ENCODE measurements around the gene NEU1. TPM values are rescaled to one million over a fixed set of nuclear protein-coding genes. Genes with fewer than 3 reads are reported as not detected.
A peak's percentile ranks its signal among the peaks of the same experiment; 100 is the strongest.

NEU1 gene
- total RNA-seq, 4 donors from 2014 or later = 20.8 to 42.7 (median 38.1) TPM

DNA sequence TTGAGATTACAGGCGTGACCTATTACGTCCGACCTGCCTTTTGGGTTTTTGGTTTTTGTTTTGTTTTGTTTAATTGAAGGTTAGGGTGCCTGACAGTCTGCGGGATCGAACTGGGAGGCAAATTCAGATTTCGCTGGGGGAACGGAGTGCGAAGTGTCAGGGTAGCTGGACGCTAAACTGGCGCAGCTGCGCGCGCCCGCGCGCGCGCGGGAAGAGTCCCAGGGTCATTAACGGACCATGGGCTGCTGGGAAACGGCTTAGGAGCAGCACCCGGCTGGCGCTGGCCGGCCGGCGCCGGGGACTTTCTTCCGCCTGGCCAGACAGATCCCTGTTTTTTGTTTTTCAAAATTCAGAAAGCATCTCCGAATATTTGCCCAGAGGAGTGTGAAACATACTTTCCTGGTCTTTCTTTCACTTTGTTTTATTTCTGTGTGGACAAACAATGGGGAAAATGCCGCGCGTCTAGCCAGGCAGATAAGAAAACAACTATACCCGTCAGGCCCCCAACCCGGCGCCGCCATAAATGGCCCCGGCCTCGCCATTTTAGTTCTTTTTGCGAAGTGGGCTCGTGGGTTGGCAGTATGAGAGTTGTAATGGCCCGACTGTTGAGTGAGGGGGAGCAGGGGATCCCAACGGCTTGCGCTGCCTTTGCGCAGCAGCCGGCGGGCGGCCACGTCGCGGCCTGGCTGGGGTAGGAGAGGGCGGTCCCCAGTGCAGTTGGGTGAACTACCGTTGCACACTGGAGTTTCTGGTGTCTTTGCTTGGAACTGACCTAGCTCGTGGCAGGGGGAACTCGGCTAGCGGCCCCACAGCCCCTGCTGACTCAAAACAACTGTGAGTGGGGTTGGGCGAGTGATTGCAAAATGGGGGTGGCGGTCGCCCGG is 28.0 kb downstream of the NEU1 start:
- peak; percentile 86 to 87 for ATAC-seq
- in situ Hi-C loops (cut with MboI; ENCODE audit: low sequenced_read_pairs in 4 of 4) (loop anchor here in 2 of 4 donors (10.0 kb wide), 3 partner anchors 60 to 160 kb away; partner anchors contain the start of genes VWA7 (in 2 of the 2) and LY6G5C (in 1 of the 2)), intact Hi-C loops (cut with DNase I; ENCODE audit: low total_unique reads) (loop anchor here (2.0 to 10.0 kb wide), 5 partner anchors 28 to 290 kb away; partner anchors contain the start of genes ATP6V1G2, CSNK2B, DDX39B and EHMT2)
- H3K4me1 ChIP-seq = peaks cover 40 to 47% of the 10 kb centered on the region in 2 donors
- H3K36me3 ChIP-seq = peaks cover 0 to 27% of the 10 kb centered on the region in 2 donors
- peak overlapping the region; percentile 68 to 96 (median 84) for H3K4me3 ChIP-seq
- no peaks in the 10 kb centered on the region for H3K9me3 ChIP-seq
- peak; percentile 76 to 87 for DNase-seq
- TF ChIP-seq POLR2A (IDR thresholded peaks at IDR 0.05) = peak; percentile 73 to 74
- TF ChIP-seq, protein P1, sequence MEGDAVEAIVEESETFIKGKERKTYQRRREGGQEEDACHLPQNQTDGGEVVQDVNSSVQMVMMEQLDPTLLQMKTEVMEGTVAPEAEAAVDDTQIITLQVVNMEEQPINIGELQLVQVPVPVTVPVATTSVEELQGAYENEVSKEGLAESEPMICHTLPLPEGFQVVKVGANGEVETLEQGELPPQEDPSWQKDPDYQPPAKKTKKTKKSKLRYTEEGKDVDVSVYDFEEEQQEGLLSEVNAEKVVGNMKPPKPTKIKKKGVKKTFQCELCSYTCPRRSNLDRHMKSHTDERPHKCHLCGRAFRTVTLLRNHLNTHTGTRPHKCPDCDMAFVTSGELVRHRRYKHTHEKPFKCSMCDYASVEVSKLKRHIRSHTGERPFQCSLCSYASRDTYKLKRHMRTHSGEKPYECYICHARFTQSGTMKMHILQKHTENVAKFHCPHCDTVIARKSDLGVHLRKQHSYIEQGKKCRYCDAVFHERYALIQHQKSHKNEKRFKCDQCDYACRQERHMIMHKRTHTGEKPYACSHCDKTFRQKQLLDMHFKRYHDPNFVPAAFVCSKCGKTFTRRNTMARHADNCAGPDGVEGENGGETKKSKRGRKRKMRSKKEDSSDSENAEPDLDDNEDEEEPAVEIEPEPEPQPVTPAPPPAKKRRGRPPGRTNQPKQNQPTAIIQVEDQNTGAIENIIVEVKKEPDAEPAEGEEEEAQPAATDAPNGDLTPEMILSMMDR (IDR thresholded peaks at IDR 0.05 in 4 of 5, conservative IDR thresholded peaks at IDR 0.05 in 1 of 5) = peak in 1 of 5 experiments; percentile 9
- peak overlapping the region; percentile 87 to 97 (median 92) for H3K27ac ChIP-seq
- no peaks in the 10 kb centered on the region for H3K27me3 ChIP-seq

DNA sequence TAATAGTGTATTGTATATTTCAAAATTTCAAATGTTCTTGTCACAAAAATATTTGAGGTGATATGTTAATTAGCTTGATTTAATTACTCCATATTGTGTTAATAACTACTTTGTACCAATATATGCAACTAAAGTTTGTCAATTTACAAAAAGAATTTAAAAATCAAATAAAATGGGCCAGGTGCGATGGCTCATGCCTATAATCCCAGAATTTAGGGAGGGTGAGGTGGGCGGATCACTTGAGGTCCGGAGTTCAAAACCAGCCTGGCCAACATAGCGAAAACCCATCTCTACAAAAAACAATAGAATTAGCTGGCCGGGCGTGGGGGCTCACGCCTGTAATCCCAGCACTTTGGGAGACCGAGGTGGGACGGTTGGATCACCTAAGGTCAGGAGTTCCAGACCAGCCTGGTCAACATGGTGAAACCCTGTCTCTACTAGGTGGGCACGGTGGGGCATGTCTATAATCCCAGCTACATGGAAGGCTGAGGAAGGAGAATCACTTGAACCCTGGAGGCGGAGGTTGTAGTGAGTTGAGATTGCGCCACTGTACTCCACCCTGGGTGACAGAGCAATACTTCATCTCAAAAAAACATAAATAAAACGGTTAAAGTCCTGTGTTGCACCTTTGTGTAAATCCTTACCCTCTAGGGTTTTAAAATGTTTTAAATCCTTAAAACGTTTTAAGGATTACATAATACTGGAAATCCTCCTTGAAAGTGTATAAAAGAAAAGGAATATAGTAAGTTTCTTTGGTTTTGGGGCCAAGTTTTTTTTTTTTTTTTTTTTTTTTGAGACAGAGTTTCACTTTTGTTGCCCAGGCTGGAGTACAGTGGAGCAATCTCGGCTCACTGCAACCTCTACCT is 31.0 kb downstream of the NEU1 start:
- H3K27ac ChIP-seq = peak overlapping the region; percentile 87 to 97 (median 92)
- intact Hi-C loops (cut with DNase I; ENCODE audit: low total_unique reads) (loop anchor here (5.0 to 10.0 kb wide), 2 partner anchors 164 to 287 kb away; partner anchors contain the start of genes ATP6V1G2, CSNK2B, DDX39B and LY6G5B), in situ Hi-C loops (cut with MboI; ENCODE audit: low sequenced_read_pairs in 4 of 4) (loop anchor here in 2 of 4 donors (10.0 kb wide), 3 partner anchors 57 to 157 kb away; partner anchors contain the start of genes VWA7 (in 2 of the 2) and LY6G5C (in 1 of the 2))
- TF ChIP-seq, protein P1 (IDR thresholded peaks at IDR 0.05 in 4 of 5, conservative IDR thresholded peaks at IDR 0.05 in 1 of 5) = no peak
- TF ChIP-seq POLR2A (IDR thresholded peaks at IDR 0.05) = no peak
- no peaks in the 10 kb centered on the region for H3K36me3 ChIP-seq
- no peaks in the 10 kb centered on the region for H3K9me3 ChIP-seq
- peaks cover 23 to 28% of the 10 kb centered on the region in 2 donors for H3K4me1 ChIP-seq
- no peak for ATAC-seq
- H3K4me3 ChIP-seq = peak overlapping the region in 1 of 4 donors; percentile 67
- H3K27me3 ChIP-seq = no peaks in the 10 kb centered on the region
- no peak for DNase-seq

DNA sequence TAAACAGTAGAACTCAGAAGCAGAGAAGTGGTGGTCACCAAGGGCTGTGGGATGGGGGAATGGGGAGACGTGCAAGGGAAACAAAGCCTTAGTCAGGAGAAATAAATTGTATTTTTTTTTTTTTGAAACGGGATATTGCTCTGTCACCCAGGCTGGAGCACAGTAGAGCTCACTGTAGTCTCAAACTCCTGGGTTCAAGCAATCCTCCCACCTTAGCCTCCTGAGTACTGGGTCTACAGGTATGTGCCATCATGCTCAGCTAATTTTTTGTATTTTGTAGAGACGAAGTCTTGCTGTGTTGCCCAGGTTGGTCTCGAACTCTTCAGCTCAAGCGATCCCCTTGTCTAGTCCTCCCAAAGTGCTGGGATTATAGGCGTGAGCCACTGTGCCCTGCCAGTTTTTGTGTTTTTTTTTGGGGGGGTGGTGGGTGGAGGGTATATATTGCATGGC is 31.7 kb downstream of the NEU1 start:
- DNase-seq (no peak), ATAC-seq (no peak)
- no peaks in the 10 kb centered on the region for H3K27me3 ChIP-seq
- H3K36me3 ChIP-seq = no peaks in the 10 kb centered on the region
- H3K9me3 ChIP-seq = no peaks in the 10 kb centered on the region
- TF ChIP-seq, protein P1 (IDR thresholded peaks at IDR 0.05 in 4 of 5, conservative IDR thresholded peaks at IDR 0.05 in 1 of 5) = no peak
- TF ChIP-seq POLR2A (IDR thresholded peaks at IDR 0.05) = no peak
- peak overlapping the region; percentile 67 to 78 (median 73) for H3K4me3 ChIP-seq
- peaks cover 23 to 28% of the 10 kb centered on the region in 2 donors for H3K4me1 ChIP-seq
- intact Hi-C loops (cut with DNase I; ENCODE audit: low total_unique reads) = loop anchor here (1.0 to 10.0 kb wide), 5 partner anchors 36 to 286 kb away; partner anchors contain the start of genes ATP6V1G2, CSNK2B, DDX39B and LY6G5B
- in situ Hi-C loops (cut with MboI; ENCODE audit: low sequenced_read_pairs in 4 of 4) = loop anchor here in 2 of 4 donors (10.0 kb wide), 3 partner anchors 56 to 156 kb away; partner anchors contain the start of genes VWA7 (in 2 of the 2) and LY6G5C (in 1 of the 2)
- peak overlapping the region; percentile 87 to 97 (median 92) for H3K27ac ChIP-seq

All from gastrocnemius medialis (tissue), 4 donors.